H1 (cell line): Measurements from ENCODE around the gene AMH. TPM values are rescaled to one million over a fixed set of nuclear protein-coding genes. Genes with fewer than 3 reads are reported as not detected.

Experiments used
- CTCF ChIA-PET: fragments of 300-600 bp; sonication (Branson Sonifier 250); formaldehyde crosslinking; loops from one replicate; lab custom pipeline; 2021; ENCODE audit not compliant: partially characterized antibody; lab: Charles Lee
- POLR2A ChIA-PET: fragments of 300-600 bp; sonication (Branson Sonifier 250); formaldehyde crosslinking; loops from one replicate; lab custom pipeline; 2021; ENCODE audit warnings: inconsistent platforms; ENCODE audit not compliant: partially characterized antibody; lab: Charles Lee
- DNase-seq, 2 experiments: peaks; one replicate each; pipeline versions ENCODE4 v3.0.0 to v3.0.0-alpha.2; 2010 to 2022; ENCODE audit warnings: low spot score in 2 of 2, low read depth in 1 of 2, mixed read lengths in 1 of 2
- FAIRE-seq: peaks from 2 replicates; lab custom pipeline; 2011; peaks lifted over from hg19 to GRCh38; lab: Jason Lieb, UNC
- H2AFZ ChIP-seq: 2 replicates; pipeline ENCODE4 v1.8.1; 2012; ENCODE audit warnings: low read length, inconsistent platforms
- H2AK5ac ChIP-seq: 2 replicates; pipeline ENCODE4 v1.6.1; 2013; ENCODE audit warnings: low read depth, low read length
- H2BK120ac ChIP-seq: replicated peaks from 2 replicates; pipeline ENCODE3; 2013; ENCODE audit warnings: low read depth, low read length, inconsistent platforms
- H2BK12ac ChIP-seq: 2 replicates; pipeline ENCODE4 v1.6.1; 2013; ENCODE audit warnings: low read depth, low read length
- H2BK15ac ChIP-seq: 2 replicates; pipeline ENCODE4 v1.6.1; 2013; ENCODE audit warnings: low read length
- H2BK20ac ChIP-seq: 2 replicates; pipeline ENCODE4 v1.6.1; 2013; ENCODE audit warnings: low read length
- H2BK5ac ChIP-seq: 2 replicates; pipeline ENCODE4 v1.6.1; 2013; ENCODE audit warnings: low read depth, low read length
- H3K14ac ChIP-seq: 2 replicates; pipeline ENCODE4 v1.6.1; 2013; ENCODE audit warnings: inconsistent platforms; ENCODE audit not compliant: insufficient read length
- H3K18ac ChIP-seq: 2 replicates; pipeline ENCODE4 v1.6.1; 2013; ENCODE audit warnings: low read length; ENCODE audit errors: extremely low read depth
- H3K23ac ChIP-seq: 2 replicates; pipeline ENCODE4 v1.6.1; 2013; ENCODE audit warnings: inconsistent platforms; ENCODE audit not compliant: insufficient read length
- H3K23me2 ChIP-seq: 2 replicates; pipeline ENCODE4 v1.6.1; 2013; ENCODE audit warnings: low read depth, low read length
- H3K27ac ChIP-seq: 2 replicates; pipeline ENCODE4 v1.6.1; 2011; ENCODE audit warnings: low read depth, low read length, inconsistent platforms
- H3K27me3 ChIP-seq, 4 experiments: replicated peaks in 1 of 4; 1 replicate in 1 of 4; 2 replicates in 3 of 4; pipeline versions ENCODE4 v1.6.1 to v1.8.1; 2011 to 2013; ENCODE audit warnings: low read length in 3 of 4, mild to moderate bottlenecking in 3 of 4, inconsistent platforms in 2 of 4, mixed read lengths in 2 of 4, moderate library complexity in 1 of 4; ENCODE audit not compliant: control insufficient read depth in 3 of 4, insufficient read depth in 3 of 4; ENCODE audit errors: extremely low read depth in 1 of 4
- H3K36me3 ChIP-seq, 4 experiments: 2 replicates each; pipeline versions ENCODE4 v1.6.1 to v1.8.1; 2011 to 2013; ENCODE audit warnings: mild to moderate bottlenecking in 4 of 4, low read length in 3 of 4, moderate library complexity in 2 of 4, control low read depth in 1 of 4, inconsistent platforms in 1 of 4; ENCODE audit not compliant: insufficient read depth in 4 of 4, control insufficient read depth in 2 of 4
- H3K4ac ChIP-seq: replicated peaks from 2 replicates; pipeline ENCODE3; 2013; ENCODE audit warnings: low read length, low read depth, mixed read lengths, inconsistent platforms; ENCODE audit not compliant: insufficient read length
- H3K4me1 ChIP-seq, 4 experiments: replicated peaks in 1 of 4; 1 replicate in 1 of 4; 2 replicates in 3 of 4; pipeline versions ENCODE4 v1.6.1 to v1.8.1; 2011 to 2013; ENCODE audit warnings: low read length in 3 of 4, inconsistent platforms in 2 of 4, mixed read lengths in 1 of 4; ENCODE audit not compliant: insufficient read depth in 4 of 4, control insufficient read depth in 3 of 4
- H3K4me2 ChIP-seq, 2 experiments: 2 replicates each; pipeline versions ENCODE4 v1.6.1 to v1.8.1; 2011 to 2013; ENCODE audit warnings: low read depth in 2 of 2, low read length in 2 of 2, control low read depth in 1 of 2, inconsistent platforms in 1 of 2, mild to moderate bottlenecking in 1 of 2; ENCODE audit not compliant: insufficient read depth in 1 of 2
- H3K4me3 ChIP-seq, 4 experiments: fragments of 200-600, 300-600 bp in 1 of 4; sonication (generic), shearing (Covaris generic), sonication (Bioruptor Twin) in 1 of 4; 2 replicates each; pipeline versions ENCODE4 v1.5.1 to v1.8.1; 2011 to 2016; ENCODE audit warnings: low read length in 4 of 4, low read depth in 3 of 4, control low read depth in 2 of 4, inconsistent platforms in 2 of 4, mild to moderate bottlenecking in 2 of 4, mixed read lengths in 1 of 4, moderate library complexity in 1 of 4; ENCODE audit not compliant: insufficient read depth in 2 of 4; ENCODE audit errors: extremely low read depth in 1 of 4
- H3K56ac ChIP-seq: replicated peaks from 2 replicates; pipeline ENCODE3; 2013; ENCODE audit warnings: low read depth, mild to moderate bottlenecking, mixed read lengths, low read length, inconsistent platforms; ENCODE audit not compliant: insufficient read length
- H3K79me1 ChIP-seq: 2 replicates; pipeline ENCODE4 v1.6.1; 2013; ENCODE audit warnings: low read depth, low read length, control low read depth
- H3K79me2 ChIP-seq, 2 experiments: 2 replicates each; pipeline versions ENCODE4 v1.6.1 to v1.8.1; 2012 to 2013; ENCODE audit warnings: low read length in 2 of 2, mild to moderate bottlenecking in 2 of 2, inconsistent platforms in 1 of 2; ENCODE audit not compliant: insufficient read depth in 2 of 2, control insufficient read depth in 1 of 2
- H3K9ac ChIP-seq, 4 experiments: replicated peaks in 1 of 4; 1 replicate in 1 of 4; 2 replicates in 3 of 4; pipeline versions ENCODE4 v1.6.1 to v1.8.1; 2011 to 2013; ENCODE audit warnings: low read depth in 3 of 4, low read length in 3 of 4, control low read depth in 2 of 4, mild to moderate bottlenecking in 2 of 4, moderate library complexity in 2 of 4, inconsistent platforms in 1 of 4; ENCODE audit errors: extremely low read depth in 1 of 4
- H3K9me3 ChIP-seq, 2 experiments: 2 replicates each; pipeline versions ENCODE4 v1.6.1 to v1.8.1; 2012 to 2013; ENCODE audit warnings: mild to moderate bottlenecking in 2 of 2, moderate library complexity in 2 of 2, control low read depth in 1 of 2, inconsistent platforms in 1 of 2, low read depth in 1 of 2, low read length in 1 of 2, mixed read lengths in 1 of 2; ENCODE audit not compliant: insufficient read depth in 2 of 2
- H4K20me1 ChIP-seq, 2 experiments: replicated peaks in 1 of 2; 2 replicates each; pipeline versions ENCODE3 to v1.8.1; 2011 to 2013; ENCODE audit warnings: inconsistent platforms in 2 of 2, low read length in 2 of 2, mild to moderate bottlenecking in 1 of 2; ENCODE audit not compliant: insufficient read depth in 2 of 2, control insufficient read depth in 1 of 2
- H4K5ac ChIP-seq: 2 replicates; pipeline ENCODE4 v1.6.1; 2013; ENCODE audit warnings: low read length, low read depth, mixed read lengths, inconsistent platforms; ENCODE audit not compliant: insufficient read length
- H4K8ac ChIP-seq: 2 replicates; pipeline ENCODE4 v1.8.0; 2013; ENCODE audit warnings: mild to moderate bottlenecking, moderate library complexity, low read length, inconsistent platforms; ENCODE audit not compliant: insufficient read depth; ENCODE audit errors: extremely low read depth
- H4K91ac ChIP-seq: replicated peaks from 2 replicates; pipeline ENCODE3; 2013; ENCODE audit warnings: low read length, mixed read lengths, inconsistent platforms; ENCODE audit not compliant: insufficient read length
- BRCA1 ChIP-seq: IDR thresholded peaks from 2 replicates; pipeline ENCODE4 v1.6.1; 2012; ENCODE audit warnings: low read depth, low read length, improper control_type of control experiment
- KDM4A ChIP-seq: IDR thresholded peaks from one replicate; pipeline ENCODE4 v1.7.1; 2012; ENCODE audit warnings: low read depth, mild to moderate bottlenecking, moderate library complexity, low read length, inconsistent platforms; ENCODE audit not compliant: severe bottlenecking
- POLR2AphosphoS5 ChIP-seq: IDR thresholded peaks from 2 replicates; pipeline ENCODE4 v1.6.1; 2011; ENCODE audit warnings: low read depth, low read length
- RNF2 ChIP-seq: fragments of 200-900, 300-1000 bp; sonication (generic); IDR thresholded peaks from 2 replicates; pipeline ENCODE4 v1.7.1; 2016; ENCODE audit warnings: borderline replicate concordance, low read depth, mild to moderate bottlenecking, antibody characterized with exemption, low read length; ENCODE audit not compliant: poor library complexity, severe bottlenecking; ENCODE audit errors: missing control alignments
- SIRT6 ChIP-seq: IDR thresholded peaks from one replicate; pipeline ENCODE4 v1.7.1; 2012; ENCODE audit warnings: low read length, inconsistent platforms
- TBP ChIP-seq: IDR thresholded peaks from 2 replicates; pipeline ENCODE4 v1.6.1; 2011; ENCODE audit warnings: low read depth, low read length, improper control_type of control experiment
- WGBS, 2 experiments: shearing (Covaris generic) in 1 of 2; methylation state at CpG; one replicate each; pipeline versions ENCODE4 v1.1.6 to v1.1.7; 2013 to 2015; ENCODE audit warnings: low lambda C conversion rate in 2 of 2, mixed read lengths in 2 of 2, inconsistent platforms in 1 of 2, low coverage in 1 of 2, missing lambda C conversion rate in 1 of 2; ENCODE audit not compliant: insufficient replicate concordance in 2 of 2, insufficient coverage in 1 of 2, insufficient read length in 1 of 2; ENCODE audit errors: extremely low coverage in 1 of 2, missing lambda C conversion rate in 1 of 2; 5-methylcytosine and 5-hydroxymethylcytosine counted together
- polyA plus RNA-seq, 7 experiments: library from polyadenylated mRNA; depleted of rRNA in 3 of 7; stranded (reverse) in 5 of 7; unstranded in 2 of 7; fragments of >200 nt in 5 of 7; fragments of 200-250 nt in 2 of 7; gene quantifications; 1 replicate in 5 of 7; 2 replicates in 1 of 7; 4 replicates in 1 of 7; pipeline versions ENCODE4 v1.2.1 to v1.2.3, GENCODE V29; 2011 to 2013; ENCODE audit warnings: missing spikeins in 2 of 7, mixed read lengths in 2 of 7
- total RNA-seq: library from RNA; stranded (reverse); fragmentation: NEBNext Ultra II Directional; extraction: Animal tissue kit (Norgen Biotek cat#: 25700); gene quantifications from 2 replicates; pipeline ENCODE4 v1.2.1, GENCODE V29; 2021
- TF ChIP-seq, protein P1 (sequence below): IDR thresholded peaks from 2 replicates; pipeline ENCODE4 v1.6.1; 2012; ENCODE audit warnings: low read length, inconsistent platforms

The AMH gene
- total and polyA plus RNA-seq, 2 of the 8 experiments (the other 6 are each of a cell fraction or from before 2014, with no cell fraction given), result 10.5 to 15.4 TPM

DNA sequence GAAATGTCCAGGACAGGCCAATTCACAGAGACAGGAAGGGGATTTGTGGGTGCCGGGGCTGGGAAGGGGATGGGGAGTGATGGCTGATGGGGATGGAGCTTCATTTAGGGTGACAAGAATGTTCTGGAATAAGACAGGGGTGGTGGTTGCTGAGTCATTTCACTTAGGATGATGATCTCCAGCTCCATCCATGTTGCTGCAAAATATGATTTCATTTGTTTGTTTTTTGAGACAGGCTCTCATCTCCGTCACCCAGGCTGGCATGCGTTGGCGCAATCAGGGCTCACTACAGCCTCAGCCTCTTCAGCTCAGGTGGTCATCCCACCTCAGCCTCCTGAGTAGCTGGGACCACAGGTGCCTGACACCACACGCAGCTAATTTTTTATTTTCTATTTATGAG is 10.2 kb downstream of the AMH start:
- Histone ChIP-seq H2BK12ac (no peak overlapping the region), H2BK5ac (no peak overlapping the region), H3K4me3 (no peak overlapping the region), H4K8ac (no peak overlapping the region), H3K27me3 (peaks cover 0 to 1% (median under 1%) of the 10 kb centered on the region in 4 experiments; a peak in 4 of 7 replicates), H3K4me1 (peaks cover 0 to 3% (median 0%) of the 10 kb centered on the region in 4 experiments; a peak in 2 of 7 replicates), H3K9me3 (no peaks in the 10 kb centered on the region), H3K18ac (no peak overlapping the region), H3K36me3 (no peaks in the 10 kb centered on the region), H3K27ac (no peak overlapping the region), H3K79me1 (no peaks in the 10 kb centered on the region), H3K4ac (no peak overlapping the region), H2AFZ (no peak overlapping the region), H4K5ac (no peak overlapping the region), H3K9ac (no peak overlapping the region; a peak in 1 of 7 replicates), H3K23ac (no peak overlapping the region), H4K20me1 (no peaks in the 10 kb centered on the region), H3K4me2 (no peak overlapping the region), H3K56ac (no peak overlapping the region), H3K23me2 (no peaks in the 10 kb centered on the region), H2BK120ac (no peak overlapping the region), H4K91ac (no peak overlapping the region), H2BK20ac (no peak overlapping the region), H3K79me2 (no peaks in the 10 kb centered on the region), H2BK15ac (no peak overlapping the region), H3K14ac (no peak overlapping the region), H2AK5ac (no peak overlapping the region)
- ChIA-PET POLR2A (interaction anchor here (0.6 to 23.4 kb wide), 5 partner anchors 4 to 58 kb away, joined by 3 to 330 read pairs (median 206); partner anchors contain the start of genes AMH, JSRP1 and SF3A2), CTCF (interaction anchor here (0.6 to 5.9 kb wide), 10 partner anchors 14 to 372 kb away, joined by 3 to 35 read pairs (median 4); partner anchors contain the start of genes LINGO3, LMNB2 and PLEKHJ1)
- WGBS, 2 experiments, result 92% methylated on average over 5 of the region's 5 CpGs; no CpG with 5 or more reads in 1 of the 2 experiments
- DNase-seq (no peak), FAIRE-seq (no peak)
- TF ChIP-seq KDM4A (no peak), BRCA1 (no peak), RNF2 (no peak), SIRT6 (no peak), TBP (no peak), POLR2AphosphoS5 (no peak)
- TF ChIP-seq, protein P1, sequence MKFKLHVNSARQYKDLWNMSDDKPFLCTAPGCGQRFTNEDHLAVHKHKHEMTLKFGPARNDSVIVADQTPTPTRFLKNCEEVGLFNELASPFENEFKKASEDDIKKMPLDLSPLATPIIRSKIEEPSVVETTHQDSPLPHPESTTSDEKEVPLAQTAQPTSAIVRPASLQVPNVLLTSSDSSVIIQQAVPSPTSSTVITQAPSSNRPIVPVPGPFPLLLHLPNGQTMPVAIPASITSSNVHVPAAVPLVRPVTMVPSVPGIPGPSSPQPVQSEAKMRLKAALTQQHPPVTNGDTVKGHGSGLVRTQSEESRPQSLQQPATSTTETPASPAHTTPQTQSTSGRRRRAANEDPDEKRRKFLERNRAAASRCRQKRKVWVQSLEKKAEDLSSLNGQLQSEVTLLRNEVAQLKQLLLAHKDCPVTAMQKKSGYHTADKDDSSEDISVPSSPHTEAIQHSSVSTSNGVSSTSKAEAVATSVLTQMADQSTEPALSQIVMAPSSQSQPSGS, result no peak
